Measurements from ENCODE around the gene HARS1. TPM values are rescaled to one million over a fixed set of nuclear protein-coding genes. Genes with fewer than 3 reads are reported as not detected.

Gene HARS1
- total and polyA plus RNA-seq, 10 of the 15 experiments (the other 5 are each of a cell fraction or from before 2014, with no cell fraction given) = 12.0 to 93.8 (median 76.9) TPM

DNA sequence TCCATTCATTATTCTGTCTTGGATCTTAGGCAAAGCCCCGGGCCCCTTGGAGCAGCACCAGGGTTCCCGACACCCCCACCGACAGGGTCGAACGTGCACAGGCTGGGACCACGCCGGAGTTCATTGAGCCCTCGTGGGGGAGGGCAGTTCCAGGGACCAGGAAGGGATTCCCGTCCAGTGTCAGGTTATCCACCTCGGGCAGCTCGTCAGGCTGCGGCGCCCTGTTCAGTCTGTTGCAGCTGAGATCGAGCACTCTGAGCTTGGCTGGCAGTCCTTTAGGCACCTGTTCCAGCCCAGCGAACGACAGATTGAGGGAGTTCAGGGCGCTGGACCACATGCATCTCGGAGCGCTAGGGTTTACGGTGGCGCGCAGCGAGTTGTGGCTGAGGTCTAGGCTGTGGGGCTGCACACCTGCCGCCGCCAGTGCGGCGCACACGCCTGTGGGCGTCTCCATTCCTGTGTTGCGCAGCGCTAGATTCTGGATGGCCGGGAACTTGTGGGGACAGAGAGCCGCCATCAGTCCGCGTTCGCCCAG lies 59.3 kb downstream of the HARS1 start (continued):
- TF ChIP-seq, protein P1, sequence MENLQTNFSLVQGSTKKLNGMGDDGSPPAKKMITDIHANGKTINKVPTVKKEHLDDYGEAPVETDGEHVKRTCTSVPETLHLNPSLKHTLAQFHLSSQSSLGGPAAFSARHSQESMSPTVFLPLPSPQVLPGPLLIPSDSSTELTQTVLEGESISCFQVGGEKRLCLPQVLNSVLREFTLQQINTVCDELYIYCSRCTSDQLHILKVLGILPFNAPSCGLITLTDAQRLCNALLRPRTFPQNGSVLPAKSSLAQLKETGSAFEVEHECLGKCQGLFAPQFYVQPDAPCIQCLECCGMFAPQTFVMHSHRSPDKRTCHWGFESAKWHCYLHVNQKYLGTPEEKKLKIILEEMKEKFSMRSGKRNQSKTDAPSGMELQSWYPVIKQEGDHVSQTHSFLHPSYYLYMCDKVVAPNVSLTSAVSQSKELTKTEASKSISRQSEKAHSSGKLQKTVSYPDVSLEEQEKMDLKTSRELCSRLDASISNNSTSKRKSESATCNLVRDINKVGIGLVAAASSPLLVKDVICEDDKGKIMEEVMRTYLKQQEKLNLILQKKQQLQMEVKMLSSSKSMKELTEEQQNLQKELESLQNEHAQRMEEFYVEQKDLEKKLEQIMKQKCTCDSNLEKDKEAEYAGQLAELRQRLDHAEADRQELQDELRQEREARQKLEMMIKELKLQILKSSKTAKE (IDR thresholded peaks at IDR 0.05; ENCODE audit: low read depth, poor library complexity, severe bottlenecking) = no peak
- no peak for TF ChIP-seq MTA3 (IDR thresholded peaks at IDR 0.05; ENCODE audit: borderline replicate concordance, low read length)

DNA sequence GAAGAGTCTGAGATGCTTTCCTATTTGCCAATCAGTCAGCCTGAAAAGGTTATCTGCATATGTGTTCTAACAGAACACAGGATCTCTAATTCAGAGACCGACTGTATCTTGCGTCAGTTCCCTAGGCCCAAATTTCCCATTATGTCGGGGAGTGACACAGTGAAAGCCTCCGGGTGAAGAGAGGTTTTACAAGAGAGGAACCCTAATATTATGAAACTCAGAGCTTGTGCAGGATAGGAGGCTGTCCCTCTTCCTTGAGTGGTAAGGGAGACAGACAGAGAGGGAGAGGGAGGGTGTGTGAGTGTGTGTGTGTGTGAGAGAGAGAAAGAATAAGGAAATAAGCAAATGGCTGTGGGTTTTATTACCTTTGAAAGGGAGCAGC lies 60.1 kb downstream of the HARS1 start:
- intact Hi-C loops (cut with micrococcal nuclease; ENCODE audit: unreplicated experiment) = no loop called here
- RAD21 ChIA-PET (ENCODE audit: unreplicated experiment) = no interaction called here
- POLR2A ChIA-PET = no interaction called here
- H3K27ac ChIP-seq (ENCODE audit: control insufficient read depth, insufficient read depth) = no peak overlapping the region
- no peak for FAIRE-seq
- H3K79me2 ChIP-seq (ENCODE audit: control insufficient read depth, insufficient read depth, low read length) = no peaks in the 10 kb centered on the region
- CTCF ChIA-PET = interaction anchor here (2.1 kb wide), 1 partner anchor 258 kb away, joined by 7 read pairs; no protein-coding TSS in a partner anchor
- SMC1A ChIA-PET (ENCODE audit: uncharacterized antibody, unreplicated experiment) = interaction anchor here (1.2 kb wide), 1 partner anchor 257 kb away, joined by 3 read pairs; no protein-coding TSS in a partner anchor
- H3K9me3 ChIP-seq (replicated peaks; ENCODE audit: control insufficient read depth, insufficient read depth, low read length) = peaks cover 1% of the 10 kb centered on the region; the same call in 1 of the 3 replicates
- no peak overlapping the region for H3K4me2 ChIP-seq (ENCODE audit: control insufficient read depth, insufficient read depth)
- peaks cover 13% of the 10 kb centered on the region for H3K4me1 ChIP-seq (ENCODE audit: control insufficient read depth, insufficient read depth, low read length)
- no peaks in the 10 kb centered on the region for H4K20me1 ChIP-seq (ENCODE audit: control insufficient read depth, insufficient read depth)
- H3K36me3 ChIP-seq (ENCODE audit: control insufficient read depth in 2 of 2, insufficient read depth in 2 of 2, low read length in 1 of 2) = no peaks in the 10 kb centered on the region
- in situ Hi-C loops (cut with MboI) = no loop called here
- DNase-seq (ENCODE audit: low read depth, low spot score) = no peak
- no peak overlapping the region for H3K4me3 ChIP-seq
- ATAC-seq = no peak
- peaks cover 3 to 4% of the 10 kb centered on the region in 2 experiments; a peak in 2 of 4 replicates for H3K27me3 ChIP-seq (replicated peaks in 1 of 2; ENCODE audit: control insufficient read depth in 2 of 2, insufficient read depth in 2 of 2, low read length in 1 of 2)
- no TSS peak for BruUV-seq (replicated peaks)
- H3K9ac ChIP-seq (ENCODE audit: control insufficient read depth, insufficient read depth, low read length) = no peak overlapping the region
- H2AFZ ChIP-seq (ENCODE audit: control insufficient read depth, low read depth, low read length) = no peak overlapping the region
- 87% methylated on average over 4 of the region's 4 CpGs for WGBS (ENCODE audit: insufficient coverage, insufficient replicate concordance, low lambda C conversion rate, missing lambda C conversion rate)
- TF ChIP-seq CHD4 (IDR thresholded peaks at IDR 0.05) (no peak), HDAC6 (IDR thresholded peaks at IDR 0.05; ENCODE audit: unreplicated experiment) (no peak), NRF1 (conservative IDR thresholded peaks at IDR 0.05; ENCODE audit: low read depth, low read length) (no peak), MTA3 (IDR thresholded peaks at IDR 0.05; ENCODE audit: borderline replicate concordance, low read length) (no peak), TBL1XR1 (IDR thresholded peaks at IDR 0.05; ENCODE audit: low read depth, low read length) (no peak)
- TF ChIP-seq, protein P2, sequence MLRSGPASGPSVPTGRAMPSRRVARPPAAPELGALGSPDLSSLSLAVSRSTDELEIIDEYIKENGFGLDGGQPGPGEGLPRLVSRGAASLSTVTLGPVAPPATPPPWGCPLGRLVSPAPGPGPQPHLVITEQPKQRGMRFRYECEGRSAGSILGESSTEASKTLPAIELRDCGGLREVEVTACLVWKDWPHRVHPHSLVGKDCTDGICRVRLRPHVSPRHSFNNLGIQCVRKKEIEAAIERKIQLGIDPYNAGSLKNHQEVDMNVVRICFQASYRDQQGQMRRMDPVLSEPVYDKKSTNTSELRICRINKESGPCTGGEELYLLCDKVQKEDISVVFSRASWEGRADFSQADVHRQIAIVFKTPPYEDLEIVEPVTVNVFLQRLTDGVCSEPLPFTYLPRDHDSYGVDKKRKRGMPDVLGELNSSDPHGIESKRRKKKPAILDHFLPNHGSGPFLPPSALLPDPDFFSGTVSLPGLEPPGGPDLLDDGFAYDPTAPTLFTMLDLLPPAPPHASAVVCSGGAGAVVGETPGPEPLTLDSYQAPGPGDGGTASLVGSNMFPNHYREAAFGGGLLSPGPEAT (IDR thresholded peaks at IDR 0.05; ENCODE audit: low read depth) = no peak
- TF ChIP-seq, protein P3, sequence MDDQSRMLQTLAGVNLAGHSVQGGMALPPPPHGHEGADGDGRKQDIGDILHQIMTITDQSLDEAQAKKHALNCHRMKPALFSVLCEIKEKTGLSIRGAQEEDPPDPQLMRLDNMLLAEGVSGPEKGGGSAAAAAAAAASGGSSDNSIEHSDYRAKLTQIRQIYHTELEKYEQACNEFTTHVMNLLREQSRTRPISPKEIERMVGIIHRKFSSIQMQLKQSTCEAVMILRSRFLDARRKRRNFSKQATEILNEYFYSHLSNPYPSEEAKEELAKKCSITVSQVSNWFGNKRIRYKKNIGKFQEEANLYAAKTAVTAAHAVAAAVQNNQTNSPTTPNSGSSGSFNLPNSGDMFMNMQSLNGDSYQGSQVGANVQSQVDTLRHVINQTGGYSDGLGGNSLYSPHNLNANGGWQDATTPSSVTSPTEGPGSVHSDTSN (IDR thresholded peaks at IDR 0.05; ENCODE audit: insufficient replicate concordance, low read depth, low read length) = no peak
- TF ChIP-seq, protein P4, sequence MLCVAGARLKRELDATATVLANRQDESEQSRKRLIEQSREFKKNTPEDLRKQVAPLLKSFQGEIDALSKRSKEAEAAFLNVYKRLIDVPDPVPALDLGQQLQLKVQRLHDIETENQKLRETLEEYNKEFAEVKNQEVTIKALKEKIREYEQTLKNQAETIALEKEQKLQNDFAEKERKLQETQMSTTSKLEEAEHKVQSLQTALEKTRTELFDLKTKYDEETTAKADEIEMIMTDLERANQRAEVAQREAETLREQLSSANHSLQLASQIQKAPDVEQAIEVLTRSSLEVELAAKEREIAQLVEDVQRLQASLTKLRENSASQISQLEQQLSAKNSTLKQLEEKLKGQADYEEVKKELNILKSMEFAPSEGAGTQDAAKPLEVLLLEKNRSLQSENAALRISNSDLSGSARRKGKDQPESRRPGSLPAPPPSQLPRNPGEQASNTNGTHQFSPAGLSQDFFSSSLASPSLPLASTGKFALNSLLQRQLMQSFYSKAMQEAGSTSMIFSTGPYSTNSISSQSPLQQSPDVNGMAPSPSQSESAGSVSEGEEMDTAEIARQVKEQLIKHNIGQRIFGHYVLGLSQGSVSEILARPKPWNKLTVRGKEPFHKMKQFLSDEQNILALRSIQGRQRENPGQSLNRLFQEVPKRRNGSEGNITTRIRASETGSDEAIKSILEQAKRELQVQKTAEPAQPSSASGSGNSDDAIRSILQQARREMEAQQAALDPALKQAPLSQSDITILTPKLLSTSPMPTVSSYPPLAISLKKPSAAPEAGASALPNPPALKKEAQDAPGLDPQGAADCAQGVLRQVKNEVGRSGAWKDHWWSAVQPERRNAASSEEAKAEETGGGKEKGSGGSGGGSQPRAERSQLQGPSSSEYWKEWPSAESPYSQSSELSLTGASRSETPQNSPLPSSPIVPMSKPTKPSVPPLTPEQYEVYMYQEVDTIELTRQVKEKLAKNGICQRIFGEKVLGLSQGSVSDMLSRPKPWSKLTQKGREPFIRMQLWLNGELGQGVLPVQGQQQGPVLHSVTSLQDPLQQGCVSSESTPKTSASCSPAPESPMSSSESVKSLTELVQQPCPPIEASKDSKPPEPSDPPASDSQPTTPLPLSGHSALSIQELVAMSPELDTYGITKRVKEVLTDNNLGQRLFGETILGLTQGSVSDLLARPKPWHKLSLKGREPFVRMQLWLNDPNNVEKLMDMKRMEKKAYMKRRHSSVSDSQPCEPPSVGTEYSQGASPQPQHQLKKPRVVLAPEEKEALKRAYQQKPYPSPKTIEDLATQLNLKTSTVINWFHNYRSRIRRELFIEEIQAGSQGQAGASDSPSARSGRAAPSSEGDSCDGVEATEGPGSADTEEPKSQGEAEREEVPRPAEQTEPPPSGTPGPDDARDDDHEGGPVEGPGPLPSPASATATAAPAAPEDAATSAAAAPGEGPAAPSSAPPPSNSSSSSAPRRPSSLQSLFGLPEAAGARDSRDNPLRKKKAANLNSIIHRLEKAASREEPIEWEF (IDR thresholded peaks at IDR 0.05; ENCODE audit: insufficient replicate concordance, low read depth, low read length) = no peak
- TF ChIP-seq, protein P5, sequence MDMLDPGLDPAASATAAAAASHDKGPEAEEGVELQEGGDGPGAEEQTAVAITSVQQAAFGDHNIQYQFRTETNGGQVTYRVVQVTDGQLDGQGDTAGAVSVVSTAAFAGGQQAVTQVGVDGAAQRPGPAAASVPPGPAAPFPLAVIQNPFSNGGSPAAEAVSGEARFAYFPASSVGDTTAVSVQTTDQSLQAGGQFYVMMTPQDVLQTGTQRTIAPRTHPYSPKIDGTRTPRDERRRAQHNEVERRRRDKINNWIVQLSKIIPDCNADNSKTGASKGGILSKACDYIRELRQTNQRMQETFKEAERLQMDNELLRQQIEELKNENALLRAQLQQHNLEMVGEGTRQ (IDR thresholded peaks at IDR 0.05; ENCODE audit: borderline replicate concordance, low read depth, low read length) = no peak

Measured in GM12878 (cell line).